AG04449 (cell line): ENCODE data around the gene NEK11.

ENCODE experiments used
- CTCF ChIA-PET: fragments of 350-600 bp; formaldehyde crosslinking; extraction: SDS; loops from one replicate; lab custom pipeline; 2021; ENCODE audit warnings: antibody characterized with exemption; lab: Yijun Ruan, JAX
- POLR2A ChIA-PET: fragments of 400-600, 350-600 bp; formaldehyde crosslinking; extraction: SDS; loops from one replicate; lab custom pipeline; 2020; ENCODE audit warnings: antibody characterized with exemption, inconsistent platforms; lab: Yijun Ruan, JAX
- DNase-seq: peaks from one replicate; pipeline ENCODE4 v3.0.0-alpha.2; 2010; ENCODE audit warnings: low read depth, low spot score
- H3K4me3 ChIP-seq: 2 replicates; pipeline ENCODE4 v1.5.1; 2011; ENCODE audit warnings: low read depth, mild to moderate bottlenecking, control low read depth, low read length
- CTCF ChIP-seq: IDR thresholded peaks from one replicate; pipeline ENCODE4 v1.5.1; 2011; ENCODE audit warnings: mild to moderate bottlenecking, moderate library complexity, low read length, control low read depth, inconsistent platforms; ENCODE audit not compliant: insufficient read depth; ENCODE audit errors: missing control alignments

The NEK11 gene

GRCh38 chr3:131047582-131047981 is 20.9 kb downstream of the NEK11 start:
- ChIA-PET POLR2A (interaction anchor here (0.6 kb wide), 1 partner anchor 857 kb away, joined by 3 read pairs; no protein-coding TSS in a partner anchor), CTCF (no interaction called here)
- no peak for TF ChIP-seq CTCF
- no peak overlapping the region for H3K4me3 ChIP-seq
- DNase-seq: no peak

GRCh38 chr3:131048030-131048429 is 21.4 kb downstream of the NEK11 start:
- H3K4me3 ChIP-seq: no peak overlapping the region
- CTCF ChIA-PET: no interaction called here
- no peak for DNase-seq
- POLR2A ChIA-PET: interaction anchor here (0.6 kb wide), 1 partner anchor 856 kb away, joined by 3 read pairs; no protein-coding TSS in a partner anchor
- TF ChIP-seq CTCF: no peak

- no peak for DNase-seq
- no peak for TF ChIP-seq CTCF
- POLR2A ChIA-PET: no interaction called here
- H3K4me3 ChIP-seq: no peak overlapping the region
- CTCF ChIA-PET: interaction anchor here (1.4 kb wide), 1 partner anchor 745 kb away, joined by 3 read pairs; no protein-coding TSS in a partner anchor
Observed at GRCh38 chr3:131050001-131050400, 23.3 kb downstream of the NEK11 start.

- POLR2A ChIA-PET: no interaction called here
- no peak for DNase-seq
- TF ChIP-seq CTCF: no peak
- H3K4me3 ChIP-seq: no peak overlapping the region
- CTCF ChIA-PET: interaction anchor here (0.9 to 2.3 kb wide), 7 partner anchors 12 to 982 kb away, joined by 4 to 8 read pairs (median 6); partner anchors contain the start of gene CPNE4
Observed at GRCh38 chr3:131053043-131053859, 26.6 kb downstream of the NEK11 start.

- TF ChIP-seq CTCF: no peak
- no peak for DNase-seq
- H3K4me3 ChIP-seq: no peak overlapping the region
- ChIA-PET CTCF (interaction anchor here (1.8 kb wide), 1 partner anchor 35 kb away, joined by 4 read pairs; no protein-coding TSS in a partner anchor), POLR2A (no interaction called here)
Observed at GRCh38 chr3:131067983-131068382, 41.3 kb downstream of the NEK11 start.

- DNase-seq: no peak
- ChIA-PET CTCF (interaction anchor here (1.2 kb wide), 1 partner anchor 9 kb away, joined by 4 read pairs; no protein-coding TSS in a partner anchor), POLR2A (no interaction called here)
- TF ChIP-seq CTCF: no peak
- H3K4me3 ChIP-seq: no peak overlapping the region
Observed at GRCh38 chr3:131072099-131072559, 45.5 kb downstream of the NEK11 start.
